ENCODE results near the gene SCYL1.

DNA sequence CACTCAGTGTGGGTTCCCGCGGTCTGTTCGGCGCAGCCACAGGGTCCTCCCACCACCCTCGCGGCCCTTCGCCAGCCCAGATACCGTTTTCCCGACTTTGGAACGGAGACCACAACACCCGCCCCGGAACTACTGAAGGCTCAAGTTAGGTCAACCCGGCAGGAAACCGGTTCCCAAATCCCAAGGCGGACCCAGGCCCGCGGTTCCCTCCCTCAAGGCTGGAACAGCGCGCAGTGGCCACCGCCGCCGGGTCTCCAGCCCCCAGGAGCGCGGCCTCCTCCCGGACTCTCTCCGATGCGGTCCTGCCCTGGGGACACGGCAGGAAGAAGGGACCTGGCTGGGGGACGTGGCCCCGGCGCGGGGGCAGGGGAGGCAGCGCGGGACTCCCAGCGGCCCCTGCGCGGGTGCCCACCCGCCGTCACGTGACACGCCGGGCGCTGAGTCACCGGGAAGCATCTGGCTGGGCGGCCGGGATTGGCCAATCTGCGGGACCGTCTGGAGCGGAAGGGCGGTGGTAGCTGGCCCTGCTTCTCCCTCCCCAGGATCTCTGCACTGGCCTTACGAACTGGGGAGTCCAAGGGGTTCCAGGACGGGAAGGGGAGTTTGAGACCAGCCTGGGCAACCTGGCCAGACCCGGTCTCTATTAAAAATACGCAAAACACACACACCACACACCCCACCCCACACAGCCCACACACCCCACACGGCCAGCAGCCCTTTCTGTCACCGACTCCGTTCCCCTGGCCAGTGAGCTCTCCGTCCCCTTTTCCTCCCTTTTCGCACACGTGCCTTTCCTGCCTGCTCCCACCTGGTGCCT is 47.5 kb upstream of the SCYL1 start:
- TF ChIP-seq EZH2phosphoT487 (IDR thresholded peaks at IDR 0.05; ENCODE audit: borderline replicate concordance) (no peak), ZNF274 (IDR thresholded peaks at IDR 0.05; ENCODE audit: low read depth, low read length) (no peak)
